H9 (cell line): ENCODE results near the gene COX6A1. TPM values are rescaled to one million over a fixed set of nuclear protein-coding genes. Genes with fewer than 3 reads are reported as not detected.

ENCODE experiments used
- DNase-seq: peaks from one replicate; pipeline ENCODE4 v3.0.0-alpha.2; 2017
- H2AFZ ChIP-seq: one replicate; pipeline ENCODE4 v1.6.1; 2013; ENCODE audit warnings: mild to moderate bottlenecking, low read length, control low read depth, moderate library complexity
- H2AK5ac ChIP-seq: 2 replicates; pipeline ENCODE4 v1.6.1; 2013; ENCODE audit warnings: low read length, control low read depth, mixed read lengths; ENCODE audit not compliant: insufficient read length
- H2BK120ac ChIP-seq: one replicate; pipeline ENCODE4 v1.6.1; 2013; ENCODE audit warnings: low read depth, mild to moderate bottlenecking, low read length, control low read depth, inconsistent platforms; ENCODE audit not compliant: poor library complexity, severe bottlenecking
- H2BK12ac ChIP-seq: 2 replicates; pipeline ENCODE4 v1.6.1; 2013; ENCODE audit warnings: low read length, control low read depth, mixed read lengths, low read depth; ENCODE audit not compliant: insufficient read length
- H2BK15ac ChIP-seq: 2 replicates; pipeline ENCODE4 v1.6.1; 2013; ENCODE audit warnings: low read depth, low read length, control low read depth
- H2BK20ac ChIP-seq: one replicate; pipeline ENCODE4 v1.6.1; 2013; ENCODE audit warnings: low read depth, mild to moderate bottlenecking, low read length, control low read depth, inconsistent platforms; ENCODE audit not compliant: poor library complexity, severe bottlenecking
- H2BK5ac ChIP-seq: 2 replicates; pipeline ENCODE4 v1.6.1; 2013; ENCODE audit warnings: low read length, control low read depth, mixed read lengths; ENCODE audit not compliant: insufficient read length
- H3K14ac ChIP-seq: 2 replicates; pipeline ENCODE4 v1.6.1; 2013; ENCODE audit warnings: low read length, control low read depth; ENCODE audit not compliant: insufficient read depth
- H3K18ac ChIP-seq: 2 replicates; pipeline ENCODE4 v1.6.1; 2013; ENCODE audit warnings: low read depth, mild to moderate bottlenecking, mixed read lengths, low read length, control low read depth; ENCODE audit not compliant: insufficient read length
- H3K23ac ChIP-seq: 2 replicates; pipeline ENCODE4 v1.6.1; 2013; ENCODE audit warnings: low read length, control low read depth, mixed read lengths, low read depth; ENCODE audit not compliant: insufficient read length
- H3K23me2 ChIP-seq: 2 replicates; pipeline ENCODE4 v1.6.1; 2013; ENCODE audit warnings: low read depth, mild to moderate bottlenecking, mixed read lengths, low read length, control low read depth; ENCODE audit not compliant: insufficient read length, poor library complexity, severe bottlenecking
- H3K27ac ChIP-seq: 2 replicates; pipeline ENCODE4 v1.5.1; 2013; ENCODE audit warnings: low read length, control low read depth, mixed read lengths, low read depth; ENCODE audit not compliant: insufficient read length
- H3K27me3 ChIP-seq: 2 replicates; pipeline ENCODE4 v1.6.1; 2013; ENCODE audit warnings: low read length, control low read depth, inconsistent platforms; ENCODE audit not compliant: insufficient read depth
- H3K4ac ChIP-seq: 2 replicates; pipeline ENCODE4 v1.6.1; 2013; ENCODE audit warnings: low read depth, mild to moderate bottlenecking, control low read depth, inconsistent platforms, low read length, moderate library complexity
- H3K4me1 ChIP-seq: 2 replicates; pipeline ENCODE4 v1.6.1; 2013; ENCODE audit warnings: low read length, control low read depth, inconsistent platforms; ENCODE audit not compliant: insufficient read depth
- H3K4me2 ChIP-seq: 2 replicates; pipeline ENCODE4 v1.6.1; 2013; ENCODE audit warnings: low read length, control low read depth, mixed read lengths; ENCODE audit not compliant: insufficient read length, insufficient read depth
- H3K56ac ChIP-seq: 2 replicates; pipeline ENCODE4 v1.6.1; 2013; ENCODE audit warnings: low read depth, mild to moderate bottlenecking, mixed read lengths, low read length, control low read depth; ENCODE audit not compliant: insufficient read length
- H3K79me1 ChIP-seq: 2 replicates; pipeline ENCODE4 v1.6.1; 2013; ENCODE audit warnings: low read depth, mild to moderate bottlenecking, moderate library complexity, low read length, control low read depth, inconsistent platforms; ENCODE audit not compliant: insufficient read depth, poor library complexity, severe bottlenecking
- H3K79me2 ChIP-seq: 2 replicates; pipeline ENCODE4 v1.6.1; 2013; ENCODE audit warnings: low read length, control low read depth, inconsistent platforms; ENCODE audit not compliant: insufficient read depth
- H3K9ac ChIP-seq: 2 replicates; pipeline ENCODE4 v1.6.1; 2013; ENCODE audit warnings: low read length, control low read depth, mixed read lengths; ENCODE audit not compliant: insufficient read length; ENCODE audit errors: extremely low read depth
- H3K9me3 ChIP-seq: one replicate; pipeline ENCODE4 v1.6.1; 2013; ENCODE audit warnings: low read depth, low read length, inconsistent platforms; ENCODE audit not compliant: control insufficient read depth
- H3T11ph ChIP-seq: one replicate; pipeline ENCODE4 v1.6.1; 2013; ENCODE audit warnings: mild to moderate bottlenecking, low read length, control low read depth, inconsistent platforms
- H4K20me1 ChIP-seq: one replicate; pipeline ENCODE4 v1.6.1; 2013; ENCODE audit not compliant: control insufficient read depth, insufficient read length, insufficient read depth
- H4K5ac ChIP-seq: 2 replicates; pipeline ENCODE4 v1.6.1; 2013; ENCODE audit warnings: low read depth, mild to moderate bottlenecking, mixed read lengths, low read length, control low read depth; ENCODE audit not compliant: insufficient read length
- H4K8ac ChIP-seq: replicated peaks from 2 replicates; pipeline ENCODE4 v1.6.1; 2013; ENCODE audit warnings: low read length, control low read depth, mixed read lengths, low read depth; ENCODE audit not compliant: insufficient read length
- H4K91ac ChIP-seq: 2 replicates; pipeline ENCODE4 v1.6.1; 2013; ENCODE audit warnings: low read depth, mild to moderate bottlenecking, moderate library complexity, mixed read lengths, low read length, control low read depth; ENCODE audit not compliant: insufficient read length
- H3K27ac Mint-ChIP-seq, 3 experiments: 2 replicates in 2 of 3; 3 replicates in 1 of 3; pipeline ENCODE4 v1.8.0; 2020 to 2021; ENCODE audit warnings: mixed read lengths in 3 of 3, mild to moderate bottlenecking in 1 of 3, moderate library complexity in 1 of 3
- H3K27me3 Mint-ChIP-seq: 2 replicates; pipeline ENCODE4 v1.8.0; 2021; ENCODE audit warnings: low read depth, mild to moderate bottlenecking, moderate library complexity, mixed read lengths
- H3K36me3 Mint-ChIP-seq, 3 experiments: 2 replicates in 2 of 3; 3 replicates in 1 of 3; pipeline ENCODE4 v1.8.0; 2020 to 2021; ENCODE audit warnings: low read depth in 3 of 3, mixed read lengths in 3 of 3; ENCODE audit not compliant: insufficient read depth in 1 of 3
- H3K4me1 Mint-ChIP-seq, 2 experiments: 2 replicates each; pipeline ENCODE4 v1.8.0; 2020; ENCODE audit warnings: mixed read lengths in 2 of 2
- H3K4me3 Mint-ChIP-seq, 2 experiments: 2 replicates in 1 of 2; 3 replicates in 1 of 2; pipeline ENCODE4 v1.8.0; 2020 to 2021; ENCODE audit warnings: mild to moderate bottlenecking in 2 of 2, mixed read lengths in 2 of 2, moderate library complexity in 1 of 2
- H3K9me3 Mint-ChIP-seq, 2 experiments: 2 replicates in 1 of 2; 3 replicates in 1 of 2; pipeline ENCODE4 v1.8.0; 2020; ENCODE audit warnings: mild to moderate bottlenecking in 2 of 2, mixed read lengths in 2 of 2, moderate library complexity in 1 of 2
- CTCF ChIP-seq: fragments of 200-600 bp; sonication (generic); conservative IDR thresholded peaks from 3 replicates; pipeline ENCODE4 v1.8.0; 2021; ENCODE audit warnings: antibody characterized with exemption, mild to moderate bottlenecking
- WGBS: extraction: QIAGEN DNeasy Blood & Tissue Kit; methylation state at CpG from one replicate; pipeline ENCODE4 v1.1.7; 2013; ENCODE audit warnings: missing lambda C conversion rate, low lambda C conversion rate, mixed read lengths; ENCODE audit not compliant: insufficient read length; ENCODE audit errors: extremely low coverage; 5-methylcytosine and 5-hydroxymethylcytosine counted together
- total RNA-seq: library from RNA; stranded (reverse); gene quantifications from 2 replicates; pipeline ENCODE4 v1.2.1, GENCODE V29; 2021

COX6A1 gene
- total RNA-seq, 1 experiment from 2014 or later, result 415 TPM

GRCh38 chr12:120490325-120490724 is 52.4 kb downstream of the COX6A1 start:
- H3K56ac ChIP-seq, result no peak overlapping the region
- no peak for DNase-seq
- H3K9ac ChIP-seq, result no peak overlapping the region
- no peak overlapping the region for H3K27ac Mint-ChIP-seq
- no peak overlapping the region for H2BK5ac ChIP-seq
- H3K36me3 Mint-ChIP-seq, result peaks cover 0 to 11% (median 6%) of the 10 kb centered on the region in 3 experiments; a peak in 5 of 7 replicates
- no peak overlapping the region for H4K5ac ChIP-seq
- H2BK12ac ChIP-seq, result no peak overlapping the region
- no peak overlapping the region for H3K14ac ChIP-seq
- no peaks in the 10 kb centered on the region for H3K79me1 ChIP-seq
- H4K91ac ChIP-seq, result no peak overlapping the region
- no peak overlapping the region for H3K27ac ChIP-seq
- no peak overlapping the region for H3K4me2 ChIP-seq
- H4K20me1 ChIP-seq, result no peaks in the 10 kb centered on the region
- H3T11ph ChIP-seq, result no peak overlapping the region
- H4K8ac ChIP-seq, result no peak overlapping the region
- no peak overlapping the region for H3K18ac ChIP-seq
- H3K23me2 ChIP-seq, result peaks cover 4% of the 10 kb centered on the region
- peaks cover 9% of the 10 kb centered on the region in 2 experiments for H3K4me1 Mint-ChIP-seq
- H2AK5ac ChIP-seq, result no peak overlapping the region
- no peak overlapping the region for H3K23ac ChIP-seq
- H3K27me3 ChIP-seq, result no peaks in the 10 kb centered on the region
- no peak overlapping the region for H3K4ac ChIP-seq
- no CpG with 5 or more reads among the region's 5 CpGs for WGBS
- H3K79me2 ChIP-seq, result no peaks in the 10 kb centered on the region
- H3K9me3 ChIP-seq, result no peaks in the 10 kb centered on the region
- H3K9me3 Mint-ChIP-seq, result no peaks in the 10 kb centered on the region
- no peak overlapping the region for H2BK20ac ChIP-seq
- no peak overlapping the region for H2BK15ac ChIP-seq
- H3K4me3 Mint-ChIP-seq, result no peak overlapping the region
- H3K27me3 Mint-ChIP-seq, result no peaks in the 10 kb centered on the region
- no peak for TF ChIP-seq CTCF
- H2BK120ac ChIP-seq, result no peak overlapping the region
- H3K4me1 ChIP-seq, result no peaks in the 10 kb centered on the region
- H2AFZ ChIP-seq, result no peak overlapping the region

Other genes starting within 250 kb of the COX6A1 start
- 125 and 137 TPM in 2 replicates for gene GCN1, start 243.4 kb upstream of the COX6A1 start, total RNA-seq
- 2,950 and 3,019 TPM in 2 replicates for gene RPLP0, start 237.0 kb upstream of the COX6A1 start, total RNA-seq
- 88.9 and 92.8 TPM in 2 replicates for gene PXN, start 172.4 kb upstream of the COX6A1 start, total RNA-seq
- gene RNU4-2, start 146.2 kb upstream of the COX6A1 start, total RNA-seq, result 2,441 and 2,702 TPM in 2 replicates
- 3,262 and 3,277 TPM in 2 replicates for gene RNU4-1, start 144.9 kb upstream of the COX6A1 start, total RNA-seq
- gene SIRT4, start 135.8 kb upstream of the COX6A1 start, total RNA-seq, result 1.4 and 2.1 TPM in 2 replicates
- not detected in 2 replicates for gene PLA2G1B, start 110.3 kb upstream of the COX6A1 start, total RNA-seq
- 91.5 and 93.2 TPM in 2 replicates for gene MSI1, start 68.9 kb upstream of the COX6A1 start, total RNA-seq
- 70.4 and 77.9 TPM in 2 replicates for gene TRIAP1, start 8.3 kb downstream of the COX6A1 start, total RNA-seq
- 25.9 and 38.5 TPM in 2 replicates for gene GATC, start 8.3 kb downstream of the COX6A1 start, total RNA-seq
- 302 and 306 TPM in 2 replicates for gene SRSF9, start 31.6 kb downstream of the COX6A1 start, total RNA-seq
- gene DYNLL1, start 58.0 kb downstream of the COX6A1 start, total RNA-seq, result 618 and 638 TPM in 2 replicates
- gene COQ5, start 91.0 kb downstream of the COX6A1 start, total RNA-seq, result 31.3 and 34.8 TPM in 2 replicates
- gene RNF10, start 96.2 kb downstream of the COX6A1 start, total RNA-seq, result 153 and 157 TPM in 2 replicates
- 64.0 and 65.8 TPM in 2 replicates for gene POP5, start 143.3 kb downstream of the COX6A1 start, total RNA-seq
- 3.0 and 3.1 TPM in 2 replicates for gene CABP1, start 202.5 kb downstream of the COX6A1 start, total RNA-seq
- 181 TPM in 2 replicates for gene MLEC, start 249.0 kb downstream of the COX6A1 start, total RNA-seq